Astrocyte (in vitro differentiated cells and primary cell): ENCODE results near the gene FBXO46.

Experiments used
- EZH2 ChIP-seq: IDR thresholded peaks from 2 replicates; pipeline ENCODE4 v1.6.1; 2012; ENCODE audit warnings: mild to moderate bottlenecking, low read length, inconsistent platforms; ENCODE audit not compliant: insufficient read depth
- TF ChIP-seq, protein P1 (sequence below): IDR thresholded peaks from 2 replicates; pipeline ENCODE4 v1.5.1; 2011; ENCODE audit warnings: low read depth, mild to moderate bottlenecking, inconsistent platforms, low read length, moderate library complexity; ENCODE audit not compliant: insufficient read depth

GRCh38 chr19:45739498-45740439, 9.1 kb upstream of the FBXO46 start:
- TF ChIP-seq, protein P1, sequence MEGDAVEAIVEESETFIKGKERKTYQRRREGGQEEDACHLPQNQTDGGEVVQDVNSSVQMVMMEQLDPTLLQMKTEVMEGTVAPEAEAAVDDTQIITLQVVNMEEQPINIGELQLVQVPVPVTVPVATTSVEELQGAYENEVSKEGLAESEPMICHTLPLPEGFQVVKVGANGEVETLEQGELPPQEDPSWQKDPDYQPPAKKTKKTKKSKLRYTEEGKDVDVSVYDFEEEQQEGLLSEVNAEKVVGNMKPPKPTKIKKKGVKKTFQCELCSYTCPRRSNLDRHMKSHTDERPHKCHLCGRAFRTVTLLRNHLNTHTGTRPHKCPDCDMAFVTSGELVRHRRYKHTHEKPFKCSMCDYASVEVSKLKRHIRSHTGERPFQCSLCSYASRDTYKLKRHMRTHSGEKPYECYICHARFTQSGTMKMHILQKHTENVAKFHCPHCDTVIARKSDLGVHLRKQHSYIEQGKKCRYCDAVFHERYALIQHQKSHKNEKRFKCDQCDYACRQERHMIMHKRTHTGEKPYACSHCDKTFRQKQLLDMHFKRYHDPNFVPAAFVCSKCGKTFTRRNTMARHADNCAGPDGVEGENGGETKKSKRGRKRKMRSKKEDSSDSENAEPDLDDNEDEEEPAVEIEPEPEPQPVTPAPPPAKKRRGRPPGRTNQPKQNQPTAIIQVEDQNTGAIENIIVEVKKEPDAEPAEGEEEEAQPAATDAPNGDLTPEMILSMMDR: no peak
- no peak for TF ChIP-seq EZH2
